Fibroblast of lung (primary cell): ENCODE data around the gene PPP1R13B.

ENCODE experiments used
- EZH2 ChIP-seq: IDR thresholded peaks from 2 replicates; pipeline ENCODE4 v1.5.1; 2012; ENCODE audit warnings: low read length, control low read depth, mild to moderate bottlenecking; ENCODE audit errors: missing control alignments
- TF ChIP-seq, protein P1 (sequence below), 2 donors: IDR thresholded peaks in 1 of 2; conservative IDR thresholded peaks in 1 of 2; 1 replicate in 1 of 2; 2 replicates in 1 of 2; pipeline ENCODE4 v1.5.1; 2011 to 2012; ENCODE audit warnings: low read length in 2 of 2, control low read depth in 1 of 2, inconsistent platforms in 1 of 2, low read depth in 1 of 2, mild to moderate bottlenecking in 1 of 2

DNA sequence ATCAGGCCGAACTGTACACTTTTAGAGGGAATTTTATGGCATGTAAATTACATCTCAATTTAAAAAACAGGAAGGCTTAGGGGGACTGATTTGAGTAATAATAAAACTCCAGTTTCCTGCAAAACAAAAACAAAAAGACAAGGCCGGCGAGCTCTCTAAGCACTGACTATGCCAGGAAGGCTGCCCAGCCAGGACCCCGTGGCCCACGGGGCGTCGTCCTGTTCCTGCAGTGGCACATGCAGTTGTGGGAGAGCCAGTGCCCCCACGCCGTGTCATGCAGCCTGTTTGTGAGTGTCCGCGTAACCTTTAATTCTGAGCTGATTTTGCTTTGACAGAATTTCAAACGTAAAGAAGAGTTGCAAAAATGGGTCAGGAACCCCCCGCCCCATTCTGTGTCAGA, 142.7 kb downstream of the PPP1R13B start:
- TF ChIP-seq, protein P1, sequence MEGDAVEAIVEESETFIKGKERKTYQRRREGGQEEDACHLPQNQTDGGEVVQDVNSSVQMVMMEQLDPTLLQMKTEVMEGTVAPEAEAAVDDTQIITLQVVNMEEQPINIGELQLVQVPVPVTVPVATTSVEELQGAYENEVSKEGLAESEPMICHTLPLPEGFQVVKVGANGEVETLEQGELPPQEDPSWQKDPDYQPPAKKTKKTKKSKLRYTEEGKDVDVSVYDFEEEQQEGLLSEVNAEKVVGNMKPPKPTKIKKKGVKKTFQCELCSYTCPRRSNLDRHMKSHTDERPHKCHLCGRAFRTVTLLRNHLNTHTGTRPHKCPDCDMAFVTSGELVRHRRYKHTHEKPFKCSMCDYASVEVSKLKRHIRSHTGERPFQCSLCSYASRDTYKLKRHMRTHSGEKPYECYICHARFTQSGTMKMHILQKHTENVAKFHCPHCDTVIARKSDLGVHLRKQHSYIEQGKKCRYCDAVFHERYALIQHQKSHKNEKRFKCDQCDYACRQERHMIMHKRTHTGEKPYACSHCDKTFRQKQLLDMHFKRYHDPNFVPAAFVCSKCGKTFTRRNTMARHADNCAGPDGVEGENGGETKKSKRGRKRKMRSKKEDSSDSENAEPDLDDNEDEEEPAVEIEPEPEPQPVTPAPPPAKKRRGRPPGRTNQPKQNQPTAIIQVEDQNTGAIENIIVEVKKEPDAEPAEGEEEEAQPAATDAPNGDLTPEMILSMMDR (conservative IDR thresholded peaks at IDR 0.05 in 1 of 2, IDR thresholded peaks at IDR 0.05 in 1 of 2; ENCODE audit: low read depth in 1 of 2, low read length in 2 of 2) = no peak
- TF ChIP-seq EZH2 = no peak
